GM18507 (cell line): ENCODE data around the gene CPTP.

ENCODE experiments used
- DNase-seq: peaks from one replicate; pipeline ENCODE4 v3.0.0; 2011; ENCODE audit warnings: low read depth; ENCODE audit not compliant: insufficient read length; ENCODE audit errors: extremely low spot score
- FAIRE-seq: peaks from 2 replicates; lab custom pipeline; 2011; peaks lifted over from hg19 to GRCh38; lab: Jason Lieb, UNC

Gene CPTP

DNA sequence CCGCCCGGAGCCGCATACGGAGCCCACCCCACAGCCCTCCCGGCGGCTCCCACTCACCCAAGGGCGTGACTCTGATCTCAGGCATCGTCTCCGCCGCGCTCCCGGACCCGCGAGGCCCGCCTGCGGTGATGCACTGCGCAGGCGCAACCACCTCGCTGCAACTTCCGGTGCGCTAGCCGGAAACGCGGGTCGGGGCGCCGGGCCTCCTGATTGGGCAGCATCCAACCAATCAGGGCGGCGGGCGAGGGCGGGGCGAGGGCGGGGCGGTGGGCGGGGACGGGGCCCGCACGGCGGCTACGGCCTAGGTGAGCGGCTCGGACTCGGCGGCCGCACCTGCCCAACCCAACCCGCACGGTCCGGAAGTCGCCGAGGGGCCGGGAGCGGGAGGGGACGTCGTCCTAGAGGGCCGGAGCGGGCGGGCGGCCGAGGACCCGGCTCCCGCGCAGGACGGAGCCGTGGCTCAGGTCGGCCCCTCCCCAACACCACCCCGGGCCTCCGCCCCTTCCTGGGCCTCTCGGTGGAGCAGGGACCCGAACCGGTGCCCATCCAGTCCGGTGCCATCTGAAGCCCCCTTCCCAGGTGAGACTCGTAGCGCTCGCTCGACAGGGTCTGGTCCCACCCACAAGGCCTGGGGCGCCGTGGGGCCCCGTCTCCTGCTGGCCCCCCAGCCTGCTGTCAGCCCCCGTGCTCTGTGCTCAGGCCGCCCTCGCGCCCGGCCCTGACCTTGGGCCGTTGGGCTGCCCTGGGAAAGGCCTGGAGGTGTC, at the start of gene CPTP, which contains the start of gene INTS11:
TSS of gene CPTP (plus strand) at position 279 of the 764 bp plus-strand sequence. CDS start 2,109 bp downstream, outside the sequence.
TSS of gene INTS11 (minus strand) at position 137 of the 764 bp plus-strand sequence. CDS start at position 85, 52 bp downstream.
- DNase-seq (peak; percentile 95), FAIRE-seq (peak; percentile 92)

DNA sequence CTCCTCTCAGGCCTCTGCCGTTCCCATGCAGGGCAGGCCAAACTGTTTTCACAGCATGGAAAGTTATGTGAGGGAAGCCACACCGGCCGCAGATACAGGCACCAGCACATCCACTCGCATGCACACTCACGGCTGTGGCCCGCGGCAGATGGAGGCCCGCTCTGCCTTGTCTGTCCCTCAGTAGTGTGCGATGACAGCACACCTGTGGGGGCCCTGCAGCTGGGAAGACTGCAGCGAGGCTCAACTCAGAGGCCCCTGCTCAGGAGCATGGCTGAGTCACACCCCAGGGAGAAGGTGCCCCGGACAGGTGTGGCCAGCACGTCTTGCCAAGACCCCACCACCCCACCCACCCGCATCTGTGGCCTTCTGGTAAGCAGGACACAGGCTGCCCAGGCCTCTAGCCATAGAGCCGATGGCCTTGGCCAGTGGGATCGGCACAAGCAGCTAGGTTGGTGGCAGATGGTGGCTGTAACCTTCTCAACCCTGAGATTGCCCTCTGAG, 49.6 kb upstream of the CPTP start:
- no peak for FAIRE-seq
- no peak for DNase-seq

DNA sequence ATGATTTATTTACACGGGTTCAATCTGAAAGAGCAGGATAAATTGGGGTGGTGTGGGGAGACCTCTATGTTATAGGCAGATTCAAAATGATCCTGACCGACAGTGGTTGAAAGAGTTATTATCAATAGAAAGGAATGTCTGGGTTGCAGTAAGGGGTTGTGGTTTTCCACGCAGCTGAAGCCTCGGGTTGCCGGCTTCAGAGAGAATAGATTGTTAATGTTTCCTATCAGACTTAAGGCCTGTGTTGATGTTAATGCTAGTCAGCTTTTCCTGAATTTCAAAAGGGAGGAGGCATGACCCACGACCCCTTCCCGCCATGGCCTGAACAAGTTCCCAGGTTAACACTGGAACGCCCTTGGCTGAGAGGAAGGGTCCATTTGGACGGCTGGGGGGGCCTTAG, 48.8 kb upstream of the CPTP start:
- DNase-seq, result no peak
- FAIRE-seq, result no peak

- no peak for FAIRE-seq
- no peak for DNase-seq
Measured at GRCh38 chr1:1278620-1279019, 46.0 kb upstream of the CPTP start.

GRCh38 chr1:1279028-1279427, 45.6 kb upstream of the CPTP start:
- DNase-seq, result no peak
- FAIRE-seq, result no peak

DNA sequence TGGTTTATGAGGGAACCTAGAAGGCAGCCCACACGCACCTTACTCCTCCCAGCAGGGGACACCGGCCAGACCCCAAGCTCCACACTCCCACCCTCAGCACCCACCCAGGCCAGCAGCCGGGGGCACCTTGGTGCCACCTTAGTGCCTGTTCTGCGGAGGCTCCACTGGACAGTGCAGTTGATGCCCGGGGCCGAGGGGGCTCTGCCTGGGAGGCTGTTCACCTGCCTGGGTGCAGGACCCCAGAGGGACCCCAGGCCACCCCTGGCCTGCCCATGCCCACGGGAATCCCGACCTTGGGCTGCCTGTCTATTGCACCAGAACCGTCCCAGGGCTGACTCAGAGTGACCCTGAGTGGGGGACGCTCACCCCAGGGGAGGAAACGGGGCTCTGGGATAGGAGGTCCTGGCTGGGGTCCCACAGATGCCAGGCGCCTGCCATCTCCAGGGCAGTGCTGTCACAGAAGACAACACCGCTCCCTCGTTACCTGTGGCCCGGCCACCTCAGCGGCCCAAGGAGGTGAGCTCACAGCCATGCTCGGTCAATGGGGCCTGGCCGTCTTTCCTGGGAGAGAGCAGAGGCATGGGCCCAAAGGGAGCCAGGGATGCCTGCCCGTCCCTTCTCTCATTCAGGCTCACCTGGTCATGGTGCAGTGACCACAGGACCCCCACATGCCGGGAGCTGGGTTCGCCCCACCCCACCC, 43.7 kb upstream of the CPTP start:
- no peak for FAIRE-seq

DNA sequence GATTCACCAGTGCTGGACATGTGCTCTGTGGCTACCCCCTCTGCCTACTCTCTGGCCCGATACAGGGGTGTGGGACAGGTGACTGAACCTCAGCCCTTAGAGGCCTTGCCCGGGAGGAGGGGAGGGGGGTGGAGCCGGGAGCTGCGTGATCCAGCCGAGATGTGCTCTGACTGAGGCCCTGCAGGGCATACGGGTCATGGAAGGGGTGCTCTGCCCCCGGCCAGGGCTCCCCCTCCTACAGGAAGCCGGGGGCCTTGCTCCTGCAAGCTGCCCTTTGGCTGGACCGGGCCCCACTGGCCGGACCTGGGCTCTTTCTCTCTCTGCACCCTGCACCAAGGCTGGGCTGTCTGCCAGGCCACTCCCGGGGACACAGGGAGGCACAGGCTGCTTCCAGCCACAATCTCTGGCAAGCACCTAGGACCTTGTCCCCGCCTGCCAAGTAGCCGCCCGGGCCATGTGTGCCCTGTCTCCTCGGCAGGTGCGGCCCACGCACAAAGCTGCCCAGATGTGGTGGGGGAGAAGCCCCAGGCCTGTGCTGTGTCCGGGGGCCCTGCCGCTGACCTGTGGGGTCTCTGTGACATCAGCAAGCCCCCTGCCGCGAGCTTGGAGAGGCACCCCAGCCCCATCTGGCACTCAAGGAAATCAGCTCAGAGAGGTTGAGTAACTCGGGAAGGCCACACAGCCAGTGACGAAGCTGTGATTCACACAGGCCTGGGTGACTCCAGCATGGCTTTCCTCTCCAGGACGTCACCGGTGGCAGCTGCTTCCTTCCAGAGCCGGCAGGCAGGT, 42.9 kb upstream of the CPTP start:
- no peak for DNase-seq
- no peak for FAIRE-seq

More for the DNA sequence above, 43.7 kb upstream of the CPTP start:
- DNase-seq, result no peak

DNA sequence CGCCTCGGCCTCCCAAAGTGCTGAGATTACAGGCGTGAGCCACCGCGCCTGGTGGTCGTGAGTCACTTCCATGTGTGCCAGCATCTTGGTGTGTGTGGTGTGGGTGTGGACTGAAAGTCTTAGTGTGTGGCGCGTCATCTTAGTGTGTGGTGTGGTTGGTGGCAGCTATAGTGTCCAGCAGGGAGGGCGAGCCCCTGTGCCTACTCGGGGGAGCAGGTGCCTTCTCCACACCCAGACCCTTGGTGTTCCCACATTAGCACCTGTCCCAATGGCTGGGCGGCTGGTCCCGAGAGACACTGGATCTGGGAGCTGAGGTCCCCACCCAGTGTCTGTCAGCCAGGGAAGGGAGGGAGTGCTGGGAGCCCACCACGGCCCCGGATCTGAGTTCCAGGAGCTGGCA, 41.6 kb upstream of the CPTP start:
- DNase-seq, result no peak

DNA sequence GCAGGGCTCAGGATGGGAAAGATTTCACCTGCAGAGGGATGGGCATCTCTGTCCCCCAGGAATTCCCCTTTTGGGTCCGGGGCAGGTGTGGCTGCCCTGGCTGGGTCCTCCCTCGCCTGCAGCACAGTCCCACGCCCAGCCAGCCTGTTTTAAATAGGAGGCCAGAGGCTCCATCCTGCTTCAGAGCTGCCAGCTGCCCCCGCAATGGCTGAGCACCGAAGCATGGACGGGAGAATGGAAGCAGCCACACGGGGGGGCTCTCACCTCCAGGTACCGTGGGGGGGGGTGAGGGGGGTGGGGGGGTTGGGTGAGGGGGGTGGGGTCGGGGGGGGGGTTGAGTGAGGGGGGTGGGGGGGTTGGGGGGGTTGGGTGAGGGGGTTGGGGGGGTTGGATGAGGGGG, 40.8 kb upstream of the CPTP start:
- DNase-seq, result no peak

More for the DNA sequence above, 41.6 kb upstream of the CPTP start:
- FAIRE-seq, result no peak

DNA sequence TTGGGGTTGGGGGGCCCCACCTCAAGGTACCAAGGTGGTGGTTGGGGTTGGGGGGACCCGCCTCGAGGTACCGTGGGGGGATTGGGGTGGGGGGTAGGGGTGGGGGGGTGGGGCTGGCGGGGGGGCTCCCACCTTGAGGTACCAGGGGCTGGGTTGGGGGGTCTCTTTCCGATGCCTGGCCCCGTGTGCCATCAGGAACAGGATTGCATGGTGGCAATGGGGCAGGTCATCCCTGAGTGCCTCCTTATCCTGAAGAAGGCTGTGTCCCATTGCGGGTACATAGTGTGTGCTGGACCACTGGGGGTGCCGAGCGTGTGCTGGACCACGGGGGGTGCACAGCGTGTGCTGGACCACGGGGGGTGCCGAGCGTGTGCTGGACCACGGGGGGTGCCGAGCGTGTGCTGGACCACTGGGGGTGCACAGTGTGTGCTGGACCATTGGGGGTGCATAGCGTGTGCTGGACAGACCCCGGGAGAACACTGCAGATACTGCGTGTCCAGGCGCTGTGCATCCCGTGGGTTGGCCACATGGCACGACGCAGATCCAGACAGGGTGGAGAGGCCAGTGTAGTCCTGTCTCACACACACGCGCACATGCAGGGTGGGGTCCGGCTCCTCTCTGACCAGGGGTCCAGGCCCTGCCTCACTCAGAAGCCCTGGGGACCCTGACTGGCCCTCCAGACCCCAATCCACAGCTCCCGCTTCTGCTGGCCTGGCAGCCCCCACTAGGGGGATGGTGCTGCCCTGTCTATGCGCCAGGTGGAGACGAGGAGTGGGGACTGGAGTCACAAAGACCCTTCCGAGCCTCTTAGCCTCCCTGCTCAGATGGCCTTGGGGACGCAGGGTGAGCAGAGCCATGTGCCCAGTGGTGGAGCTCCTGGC, 40.1 kb upstream of the CPTP start:
- FAIRE-seq, result no peak
- DNase-seq, result no peak

More for the DNA sequence above, 40.8 kb upstream of the CPTP start:
- no peak for FAIRE-seq

- FAIRE-seq (no peak), DNase-seq (no peak)
Measured at GRCh38 chr1:1285102-1285571, 39.5 kb upstream of the CPTP start.

- no peak for FAIRE-seq
- DNase-seq, result no peak
Measured at GRCh38 chr1:1285611-1286311, 38.8 kb upstream of the CPTP start.

DNA sequence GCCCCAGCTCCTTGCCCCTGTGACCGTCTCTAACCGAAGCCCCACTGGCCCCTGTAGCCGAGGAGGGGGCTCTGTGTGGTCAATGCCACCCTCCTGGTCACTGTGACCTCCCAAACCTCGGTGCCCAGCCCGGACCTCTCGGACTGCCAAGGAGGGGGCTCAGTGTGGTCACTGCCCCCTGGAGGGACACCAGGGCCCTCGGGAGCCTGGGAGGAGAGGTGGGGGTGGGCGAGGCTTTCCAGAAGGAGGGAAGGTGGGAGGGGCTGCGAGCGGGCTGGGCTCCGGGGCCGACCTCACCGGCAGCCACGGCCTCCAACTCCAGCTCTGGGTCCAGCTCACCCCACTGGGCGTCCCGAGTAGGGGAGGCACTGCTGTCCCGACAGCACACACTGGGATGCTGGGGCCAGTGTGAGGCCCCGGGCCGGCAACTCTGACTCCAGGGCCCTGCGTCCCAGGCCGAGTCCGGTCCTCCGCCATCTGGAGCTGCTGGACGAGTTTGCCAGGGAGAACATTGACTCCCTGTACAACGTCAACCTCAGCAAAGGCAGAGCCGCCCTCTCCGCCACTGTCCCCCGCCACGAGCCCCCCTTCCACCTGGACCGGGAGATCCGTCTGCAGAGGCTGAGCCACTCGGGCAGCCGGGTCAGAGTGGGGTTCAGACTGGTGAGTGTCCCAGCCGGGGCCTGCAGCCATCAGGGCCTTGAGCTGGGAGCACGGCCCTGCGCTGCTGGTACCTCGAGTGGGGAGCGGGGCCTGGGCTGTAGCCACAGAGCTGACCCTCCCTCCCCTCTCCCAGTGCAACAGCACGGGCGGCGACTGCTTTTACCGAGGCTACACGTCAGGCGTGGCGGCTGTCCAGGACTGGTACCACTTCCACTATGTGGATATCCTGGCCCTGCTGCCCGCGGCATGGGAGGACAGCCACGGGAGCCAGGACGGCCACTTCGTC, 38.0 kb upstream of the CPTP start:
- FAIRE-seq (no peak), DNase-seq (no peak)

DNA sequence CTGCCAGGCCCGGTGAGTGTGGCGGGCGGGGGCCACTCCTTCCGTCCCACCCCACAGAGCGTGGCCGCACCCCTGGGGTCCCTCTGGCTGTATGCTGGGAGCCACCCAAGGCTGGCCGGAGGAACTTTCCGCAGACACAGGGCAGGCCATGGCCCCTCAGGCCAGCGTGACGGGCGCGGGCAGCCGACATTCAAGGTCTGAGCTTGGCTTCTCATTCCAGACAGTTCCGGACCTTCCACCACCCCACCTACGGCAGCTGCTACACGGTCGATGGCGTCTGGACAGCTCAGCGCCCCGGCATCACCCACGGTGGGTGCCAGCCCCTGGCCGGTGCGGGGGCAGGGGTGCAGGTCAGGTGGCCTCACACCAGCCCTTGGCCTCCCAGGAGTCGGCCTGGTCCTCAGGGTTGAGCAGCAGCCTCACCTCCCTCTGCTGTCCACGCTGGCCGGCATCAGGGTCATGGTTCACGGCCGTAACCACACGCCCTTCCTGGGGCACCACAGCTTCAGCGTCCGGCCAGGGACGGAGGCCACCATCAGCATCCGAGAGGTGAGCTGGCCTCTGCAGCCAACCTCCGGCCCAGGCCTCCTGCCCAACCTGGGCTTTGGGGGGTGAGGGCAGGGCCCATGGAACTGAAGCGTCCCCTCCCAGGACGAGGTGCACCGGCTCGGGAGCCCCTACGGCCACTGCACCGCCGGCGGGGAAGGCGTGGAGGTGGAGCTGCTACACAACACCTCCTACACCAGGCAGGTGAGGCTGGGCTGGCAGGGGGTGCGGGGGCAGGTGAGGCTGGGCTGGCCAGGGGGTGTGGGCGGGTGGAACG, 37.1 kb upstream of the CPTP start:
- no peak for DNase-seq
- no peak for FAIRE-seq

- FAIRE-seq, result peak; percentile 71
- peak; percentile 67 for DNase-seq
Measured at GRCh38 chr1:1290238-1290731, 34.3 kb upstream of the CPTP start.

DNA sequence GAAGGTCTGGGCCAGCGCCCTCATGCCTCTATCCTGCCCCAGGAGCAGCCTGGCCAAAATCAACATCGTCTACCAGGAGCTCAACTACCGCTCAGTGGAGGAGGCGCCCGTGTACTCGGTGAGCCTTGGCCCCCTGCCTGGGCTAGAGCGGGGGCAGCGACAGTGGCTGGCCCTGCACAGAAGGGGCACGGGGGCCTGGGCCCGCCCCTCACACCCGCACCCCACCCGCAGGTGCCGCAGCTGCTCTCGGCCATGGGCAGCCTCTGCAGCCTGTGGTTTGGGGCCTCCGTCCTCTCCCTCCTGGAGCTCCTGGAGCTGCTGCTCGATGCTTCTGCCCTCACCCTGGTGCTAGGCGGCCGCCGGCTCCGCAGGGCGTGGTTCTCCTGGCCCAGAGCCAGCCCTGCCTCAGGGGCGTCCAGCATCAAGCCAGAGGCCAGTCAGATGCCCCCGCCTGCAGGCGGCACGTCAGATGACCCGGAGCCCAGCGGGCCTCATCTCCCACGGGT, 33.5 kb upstream of the CPTP start:
- FAIRE-seq (no peak), DNase-seq (no peak)
